HepG2 (cell line): Measurements from ENCODE around the gene WIPF2. TPM values are rescaled to one million over a fixed set of nuclear protein-coding genes. Genes with fewer than 3 reads are reported as not detected.
A peak's percentile ranks its signal among the peaks of the same experiment; 100 is the strongest.

Experiments used
- BRCA1 ChIP-seq: sonication (generic); formaldehyde crosslinking; IDR thresholded peaks from 2 replicates; pipeline ENCODE4 v1.4.0; 2020; ENCODE audit warnings: missing genetic modification reagents
- EED ChIP-seq: sonication (generic); formaldehyde crosslinking; IDR thresholded peaks from 2 replicates; pipeline ENCODE4 v1.5.0; 2020; ENCODE audit warnings: mild to moderate bottlenecking, missing genetic modification reagents
- ETV6 ChIP-seq: sonication (generic); formaldehyde crosslinking; conservative IDR thresholded peaks from 2 replicates; pipeline ENCODE4 v1.4.0; 2020; ENCODE audit warnings: missing genetic modification reagents
- HMG20A ChIP-seq: IDR thresholded peaks from 2 replicates; pipeline ENCODE4 v1.6.1; 2016; ENCODE audit warnings: borderline replicate concordance
- HNRNPL ChIP-seq: fragments of 200-400 bp; formaldehyde crosslinking; IDR thresholded peaks from 2 replicates; pipeline ENCODE4 v1.6.1; 2017; ENCODE audit warnings: mild to moderate bottlenecking, low read depth, low read length
- KDM4B ChIP-seq: sonication (generic); formaldehyde crosslinking; IDR thresholded peaks from 2 replicates; pipeline ENCODE4 v1.4.0; 2020; ENCODE audit warnings: missing genetic modification reagents
- MAFG ChIP-seq: sonication (generic); formaldehyde crosslinking; IDR thresholded peaks from 2 replicates; pipeline ENCODE4 v1.5.1; 2020; ENCODE audit warnings: mild to moderate bottlenecking, missing genetic modification reagents
- NCOA2 ChIP-seq: sonication (generic); formaldehyde crosslinking; IDR thresholded peaks from 2 replicates; pipeline ENCODE4 v1.8.0; 2022; ENCODE audit warnings: inconsistent platforms
- REPIN1 ChIP-seq: sonication (generic); formaldehyde crosslinking; IDR thresholded peaks from 2 replicates; pipeline ENCODE4 v1.8.0; 2022; ENCODE audit warnings: missing genetic modification reagents, low read depth, mild to moderate bottlenecking, borderline replicate concordance
- REXO4 ChIP-seq: sonication (generic); formaldehyde crosslinking; IDR thresholded peaks from 2 replicates; pipeline ENCODE4 v1.8.0; 2022; ENCODE audit warnings: missing genetic modification reagents, mild to moderate bottlenecking, borderline replicate concordance
- SP5 ChIP-seq: IDR thresholded peaks from 2 replicates; pipeline ENCODE4 v1.6.1; 2016; ENCODE audit warnings: low read depth, borderline replicate concordance
- XBP1 ChIP-seq: sonication (generic); formaldehyde crosslinking; IDR thresholded peaks from 2 replicates; pipeline ENCODE4 v1.5.0; 2020; ENCODE audit warnings: missing genetic modification reagents
- ZFP41 ChIP-seq: sonication (generic); formaldehyde crosslinking; IDR thresholded peaks from 2 replicates; pipeline ENCODE4 v1.4.0; 2020; ENCODE audit warnings: mild to moderate bottlenecking, missing genetic modification reagents, borderline replicate concordance
- ZNF17 ChIP-seq: sonication (generic); formaldehyde crosslinking; IDR thresholded peaks from 2 replicates; pipeline ENCODE4 v1.5.0; 2020; ENCODE audit warnings: mild to moderate bottlenecking, missing genetic modification reagents
- ZNF20 ChIP-seq: sonication (generic); formaldehyde crosslinking; IDR thresholded peaks from 2 replicates; pipeline ENCODE4 v1.4.0; 2020; ENCODE audit warnings: mild to moderate bottlenecking, moderate library complexity, missing genetic modification reagents
- ZNF30 ChIP-seq: sonication (generic); formaldehyde crosslinking; IDR thresholded peaks from 2 replicates; pipeline ENCODE4 v1.5.0; 2020; ENCODE audit warnings: mild to moderate bottlenecking, missing genetic modification reagents
- ZNF552 ChIP-seq: sonication (generic); formaldehyde crosslinking; IDR thresholded peaks from 2 replicates; pipeline ENCODE4 v1.9.0; 2022; ENCODE audit warnings: missing genetic modification reagents, mild to moderate bottlenecking, borderline replicate concordance
- ZNF713 ChIP-seq: sonication (generic); formaldehyde crosslinking; IDR thresholded peaks from 2 replicates; pipeline ENCODE4 v1.4.0; 2020; ENCODE audit warnings: mild to moderate bottlenecking, missing genetic modification reagents
- ZNF788 ChIP-seq: sonication (generic); formaldehyde crosslinking; IDR thresholded peaks from 2 replicates; pipeline ENCODE4 v1.5.0; 2020; ENCODE audit warnings: mild to moderate bottlenecking, missing genetic modification reagents, borderline replicate concordance
- polyA plus RNA-seq, 8 experiments: library from polyadenylated mRNA; depleted of rRNA in 3 of 8; stranded (reverse) in 7 of 8; unstranded in 1 of 8; fragments of >200 nt; fragmentation: Illumina TruSeq in 4 of 8; extraction: Trizol in 4 of 8; gene quantifications; 2 replicates each; pipeline versions ENCODE4 v1.2.1 to v1.2.3, GENCODE V29; 2011 to 2016; ENCODE audit warnings: low read depth in 4 of 8, missing spikeins in 1 of 8, mixed read lengths in 1 of 8; ENCODE audit not compliant: insufficient read depth in 1 of 8
- total RNA-seq, 5 experiments: library from RNA; depleted of rRNA; stranded (reverse); fragments of >200 nt; fragmentation: Illumina TruSeq; extraction: Trizol; gene quantifications; 2 replicates each; pipeline ENCODE4 v1.2.3, GENCODE V29; 2016; ENCODE audit warnings: low read depth in 1 of 5
- TF ChIP-seq, protein P1 (sequence below): sonication (generic); formaldehyde crosslinking; IDR thresholded peaks from 2 replicates; pipeline ENCODE4 v1.5.1; 2020; ENCODE audit warnings: mild to moderate bottlenecking, moderate library complexity, missing genetic modification reagents
- TF ChIP-seq, protein P2 (sequence below): sonication (generic); formaldehyde crosslinking; IDR thresholded peaks from 2 replicates; pipeline ENCODE4 v1.8.0; 2022; ENCODE audit warnings: mild to moderate bottlenecking, missing genetic modification reagents, moderate library complexity
- TF ChIP-seq, protein P3 (sequence below): sonication (generic); formaldehyde crosslinking; IDR thresholded peaks from 2 replicates; pipeline ENCODE4 v1.5.1; 2020; ENCODE audit warnings: missing genetic modification reagents, mild to moderate bottlenecking, borderline replicate concordance
- TF ChIP-seq, protein P4 (sequence below): IDR thresholded peaks from 2 replicates; pipeline ENCODE4 v1.6.1; 2012; ENCODE audit warnings: low read depth, low read length, improper control_type of control experiment
- TF ChIP-seq, protein P5 (sequence below): sonication (generic); formaldehyde crosslinking; conservative IDR thresholded peaks from 2 replicates; pipeline ENCODE4 v1.5.0; 2020; ENCODE audit warnings: missing genetic modification reagents

Gene WIPF2
- total and polyA plus RNA-seq, 2 of the 13 experiments (the other 11 are each of a cell fraction or from before 2014, with no cell fraction given), result 7.2 to 10.8 TPM

DNA sequence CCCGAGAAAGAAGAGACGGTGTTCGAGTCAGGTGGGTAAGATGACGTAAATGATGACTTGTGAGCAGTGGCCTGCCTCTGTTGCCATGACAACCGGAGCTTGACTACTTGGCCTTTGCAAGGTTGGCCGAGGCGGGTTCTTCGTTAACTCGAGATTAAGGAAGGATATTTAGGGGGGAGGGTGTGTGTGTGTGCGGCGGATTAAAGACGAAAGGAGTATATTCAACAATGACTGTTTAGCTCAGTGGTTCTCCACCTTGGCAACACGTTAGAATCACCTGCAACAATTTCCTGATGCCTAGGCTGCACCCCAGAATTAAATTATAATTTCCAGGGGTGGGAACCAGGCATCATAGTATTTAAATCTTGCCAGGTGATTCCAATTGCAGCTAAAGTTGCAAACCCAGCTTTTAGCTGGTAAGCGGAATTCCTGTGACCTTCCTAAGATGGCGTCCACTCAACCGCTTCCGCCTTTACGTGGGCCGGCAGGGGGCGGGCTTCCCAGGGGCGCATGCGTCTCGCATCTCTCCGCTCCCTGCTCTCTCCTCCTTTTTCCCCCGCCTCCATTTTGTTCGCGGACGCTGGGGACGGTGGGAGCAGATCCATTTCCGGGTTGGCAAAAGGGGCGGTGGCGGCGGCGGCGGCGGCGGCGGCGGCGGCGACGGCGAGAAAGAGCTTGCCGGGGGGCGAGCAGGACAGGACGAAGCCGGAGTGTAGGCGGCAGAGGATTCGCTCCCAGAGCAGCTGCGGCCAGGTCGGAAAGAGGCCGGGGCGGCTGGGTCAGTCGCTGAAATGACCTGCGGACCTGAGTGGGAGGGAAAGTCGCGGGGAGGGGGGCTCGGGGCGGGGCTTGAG lies at the start of gene WIPF2 (continued):
- TF ChIP-seq, protein P1, sequence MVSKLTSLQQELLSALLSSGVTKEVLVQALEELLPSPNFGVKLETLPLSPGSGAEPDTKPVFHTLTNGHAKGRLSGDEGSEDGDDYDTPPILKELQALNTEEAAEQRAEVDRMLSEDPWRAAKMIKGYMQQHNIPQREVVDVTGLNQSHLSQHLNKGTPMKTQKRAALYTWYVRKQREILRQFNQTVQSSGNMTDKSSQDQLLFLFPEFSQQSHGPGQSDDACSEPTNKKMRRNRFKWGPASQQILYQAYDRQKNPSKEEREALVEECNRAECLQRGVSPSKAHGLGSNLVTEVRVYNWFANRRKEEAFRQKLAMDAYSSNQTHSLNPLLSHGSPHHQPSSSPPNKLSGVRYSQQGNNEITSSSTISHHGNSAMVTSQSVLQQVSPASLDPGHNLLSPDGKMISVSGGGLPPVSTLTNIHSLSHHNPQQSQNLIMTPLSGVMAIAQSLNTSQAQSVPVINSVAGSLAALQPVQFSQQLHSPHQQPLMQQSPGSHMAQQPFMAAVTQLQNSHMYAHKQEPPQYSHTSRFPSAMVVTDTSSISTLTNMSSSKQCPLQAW (CRISPR knock-in tag), result peak; percentile 13
- TF ChIP-seq, protein P2, sequence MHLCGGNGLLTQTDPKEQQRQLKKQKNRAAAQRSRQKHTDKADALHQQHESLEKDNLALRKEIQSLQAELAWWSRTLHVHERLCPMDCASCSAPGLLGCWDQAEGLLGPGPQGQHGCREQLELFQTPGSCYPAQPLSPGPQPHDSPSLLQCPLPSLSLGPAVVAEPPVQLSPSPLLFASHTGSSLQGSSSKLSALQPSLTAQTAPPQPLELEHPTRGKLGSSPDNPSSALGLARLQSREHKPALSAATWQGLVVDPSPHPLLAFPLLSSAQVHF (CRISPR knock-in tag), result peak; percentile 65; the same call in 1 of the 2 replicates
- TF ChIP-seq EED (CRISPR knock-in tag) (no peak), ZFP41 (CRISPR knock-in tag) (no peak), ZNF713 (CRISPR knock-in tag) (no peak), ZNF788 (CRISPR knock-in tag) (peak; percentile 15; the same call in 1 of the 2 replicates), NCOA2 (CRISPR knock-in tag) (no peak; the same call in 1 of the 2 replicates), ZNF20 (CRISPR knock-in tag) (0 out of 2 replicates have a peak, but pooled peaks have one; percentile 75), ZNF30 (CRISPR knock-in tag) (no peak), XBP1 (CRISPR knock-in tag) (no peak), HNRNPL (no peak), BRCA1 (CRISPR knock-in tag) (no peak), ZNF552 (no peak), SP5 (CRISPR knock-in tag) (no peak; the same call in 1 of the 2 replicates), KDM4B (CRISPR knock-in tag) (0 out of 2 replicates have a peak, but pooled peaks have one; percentile 38), HMG20A (CRISPR knock-in tag) (no peak), ZNF17 (CRISPR knock-in tag) (no peak), REPIN1 (CRISPR knock-in tag) (peak; percentile 58; the same call in 1 of the 2 replicates), MAFG (no peak), ETV6 (CRISPR knock-in tag) (no peak; the same call in 1 of the 2 replicates), REXO4 (CRISPR knock-in tag) (no peak)
- TF ChIP-seq, protein P3, sequence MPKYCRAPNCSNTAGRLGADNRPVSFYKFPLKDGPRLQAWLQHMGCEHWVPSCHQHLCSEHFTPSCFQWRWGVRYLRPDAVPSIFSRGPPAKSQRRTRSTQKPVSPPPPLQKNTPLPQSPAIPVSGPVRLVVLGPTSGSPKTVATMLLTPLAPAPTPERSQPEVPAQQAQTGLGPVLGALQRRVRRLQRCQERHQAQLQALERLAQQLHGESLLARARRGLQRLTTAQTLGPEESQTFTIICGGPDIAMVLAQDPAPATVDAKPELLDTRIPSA (CRISPR knock-in tag), result no peak
- TF ChIP-seq, protein P4, sequence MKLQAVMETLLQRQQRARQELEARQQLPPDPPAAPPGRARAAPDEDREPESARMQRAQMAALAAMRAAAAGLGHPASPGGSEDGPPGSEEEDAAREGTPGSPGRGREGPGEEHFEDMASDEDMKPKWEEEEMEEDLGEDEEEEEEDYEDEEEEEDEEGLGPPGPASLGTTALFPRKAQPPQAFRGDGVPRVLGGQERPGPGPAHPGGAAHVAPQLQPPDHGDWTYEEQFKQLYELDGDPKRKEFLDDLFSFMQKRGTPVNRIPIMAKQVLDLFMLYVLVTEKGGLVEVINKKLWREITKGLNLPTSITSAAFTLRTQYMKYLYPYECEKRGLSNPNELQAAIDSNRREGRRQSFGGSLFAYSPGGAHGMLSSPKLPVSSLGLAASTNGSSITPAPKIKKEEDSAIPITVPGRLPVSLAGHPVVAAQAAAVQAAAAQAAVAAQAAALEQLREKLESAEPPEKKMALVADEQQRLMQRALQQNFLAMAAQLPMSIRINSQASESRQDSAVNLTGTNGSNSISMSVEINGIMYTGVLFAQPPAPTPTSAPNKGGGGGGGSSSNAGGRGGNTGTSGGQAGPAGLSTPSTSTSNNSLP, result no peak
- TF ChIP-seq, protein P5, sequence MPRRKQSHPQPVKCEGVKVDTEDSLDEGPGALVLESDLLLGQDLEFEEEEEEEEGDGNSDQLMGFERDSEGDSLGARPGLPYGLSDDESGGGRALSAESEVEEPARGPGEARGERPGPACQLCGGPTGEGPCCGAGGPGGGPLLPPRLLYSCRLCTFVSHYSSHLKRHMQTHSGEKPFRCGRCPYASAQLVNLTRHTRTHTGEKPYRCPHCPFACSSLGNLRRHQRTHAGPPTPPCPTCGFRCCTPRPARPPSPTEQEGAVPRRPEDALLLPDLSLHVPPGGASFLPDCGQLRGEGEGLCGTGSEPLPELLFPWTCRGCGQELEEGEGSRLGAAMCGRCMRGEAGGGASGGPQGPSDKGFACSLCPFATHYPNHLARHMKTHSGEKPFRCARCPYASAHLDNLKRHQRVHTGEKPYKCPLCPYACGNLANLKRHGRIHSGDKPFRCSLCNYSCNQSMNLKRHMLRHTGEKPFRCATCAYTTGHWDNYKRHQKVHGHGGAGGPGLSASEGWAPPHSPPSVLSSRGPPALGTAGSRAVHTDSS, result no peak; the same call in 1 of the 2 replicates
